Trophoblast cell (in vitro differentiated cells and primary cell): ENCODE measurements around the gene PGBD5.
"Not testable (repeated sequence)": the region's sequence is repeated elsewhere in the genome, so short reads cannot be mapped to it uniquely, and the experiment has no call there.

Experiments used
- DNase-seq, 2 donors: peaks; one replicate each; pipeline ENCODE4 v3.0.0-alpha.2; 2016
- H2AFZ ChIP-seq: 2 replicates; pipeline ENCODE4 v1.6.1; 2013; ENCODE audit warnings: low read length, moderate library complexity, mild to moderate bottlenecking; ENCODE audit not compliant: insufficient read depth, poor library complexity
- H2AK5ac ChIP-seq: 2 replicates; pipeline ENCODE4 v1.6.1; 2013; ENCODE audit warnings: mild to moderate bottlenecking, low read length
- H2BK120ac ChIP-seq: 2 replicates; pipeline ENCODE4 v1.6.1; 2013; ENCODE audit warnings: low read length, mild to moderate bottlenecking, moderate library complexity; ENCODE audit not compliant: insufficient read depth, poor library complexity
- H2BK12ac ChIP-seq: 2 replicates; pipeline ENCODE4 v1.6.1; 2013; ENCODE audit warnings: mild to moderate bottlenecking, low read length, moderate library complexity
- H2BK5ac ChIP-seq: 2 replicates; pipeline ENCODE4 v1.6.1; 2013; ENCODE audit warnings: low read length, low read depth, moderate library complexity, mild to moderate bottlenecking; ENCODE audit not compliant: poor library complexity
- H3K14ac ChIP-seq: 2 replicates; pipeline ENCODE4 v1.6.1; 2013; ENCODE audit warnings: mild to moderate bottlenecking, low read length
- H3K18ac ChIP-seq: 2 replicates; pipeline ENCODE4 v1.6.1; 2013; ENCODE audit warnings: mild to moderate bottlenecking, low read length
- H3K23ac ChIP-seq: 2 replicates; pipeline ENCODE4 v1.6.1; 2013; ENCODE audit warnings: low read length
- H3K27ac ChIP-seq: 2 replicates; pipeline ENCODE4 v1.5.1; 2013; ENCODE audit warnings: low read depth, mild to moderate bottlenecking, inconsistent platforms, low read length, moderate library complexity
- H3K27me3 ChIP-seq: 2 replicates; pipeline ENCODE4 v1.6.1; 2013; ENCODE audit warnings: inconsistent platforms, mild to moderate bottlenecking, low read length, moderate library complexity; ENCODE audit not compliant: insufficient read depth
- H3K36me3 ChIP-seq, 2 experiments: 1 replicate in 1 of 2; 2 replicates in 1 of 2; pipeline ENCODE4 v1.6.1; 2013; ENCODE audit warnings: low read length in 2 of 2, mild to moderate bottlenecking in 2 of 2, moderate library complexity in 1 of 2; ENCODE audit not compliant: insufficient read depth in 2 of 2, control insufficient read depth in 1 of 2
- H3K4ac ChIP-seq: 2 replicates; pipeline ENCODE4 v1.6.1; 2013; ENCODE audit warnings: low read depth, mild to moderate bottlenecking, low read length, moderate library complexity
- H3K4me1 ChIP-seq, 2 experiments: 1 replicate in 1 of 2; 2 replicates in 1 of 2; pipeline ENCODE4 v1.6.1; 2013; ENCODE audit warnings: low read length in 2 of 2, mild to moderate bottlenecking in 2 of 2, moderate library complexity in 1 of 2; ENCODE audit not compliant: insufficient read depth in 2 of 2, control insufficient read depth in 1 of 2
- H3K4me2 ChIP-seq: 2 replicates; pipeline ENCODE4 v1.6.1; 2013; ENCODE audit warnings: inconsistent platforms, mild to moderate bottlenecking, low read length, moderate library complexity
- H3K4me3 ChIP-seq: 2 replicates; pipeline ENCODE4 v1.5.1; 2013; ENCODE audit warnings: mild to moderate bottlenecking, low read depth, low read length, inconsistent platforms
- H3K79me1 ChIP-seq: one replicate; pipeline ENCODE4 v1.6.1; 2013; ENCODE audit warnings: low read length
- H3K79me2 ChIP-seq: 2 replicates; pipeline ENCODE4 v1.6.1; 2013; ENCODE audit warnings: low read length, mild to moderate bottlenecking; ENCODE audit not compliant: control insufficient read depth, insufficient read depth, poor library complexity
- H3K9ac ChIP-seq: 2 replicates; pipeline ENCODE4 v1.6.1; 2013; ENCODE audit warnings: mild to moderate bottlenecking, low read length
- H3K9me3 ChIP-seq: 2 replicates; pipeline ENCODE4 v1.6.1; 2013; ENCODE audit warnings: low read depth, mild to moderate bottlenecking, control low read depth, inconsistent platforms, low read length; ENCODE audit not compliant: insufficient read depth
- H4K12ac ChIP-seq: 2 replicates; pipeline ENCODE4 v1.6.1; 2013; ENCODE audit warnings: low read depth, mild to moderate bottlenecking, low read length, moderate library complexity
- H4K8ac ChIP-seq: 2 replicates; pipeline ENCODE4 v1.6.1; 2013; ENCODE audit warnings: low read depth, mild to moderate bottlenecking, low read length, moderate library complexity
- H4K91ac ChIP-seq: one replicate; pipeline ENCODE4 v1.6.1; 2013; ENCODE audit warnings: low read depth, mild to moderate bottlenecking, low read length, moderate library complexity
- WGBS: extraction: QIAGEN DNeasy Blood & Tissue Kit; methylation state at CpG from one replicate; pipeline ENCODE4 v1.1.7; 2013; ENCODE audit warnings: missing lambda C conversion rate; ENCODE audit not compliant: insufficient read length, insufficient coverage; ENCODE audit errors: extremely low coverage; 5-methylcytosine and 5-hydroxymethylcytosine counted together

PGBD5 gene

GRCh38 chr1:230408971-230409370 is 17.2 kb downstream of the PGBD5 start:
- no peak overlapping the region for H3K4me3 ChIP-seq
- H2AK5ac ChIP-seq, result no peak overlapping the region
- no peak overlapping the region for H3K18ac ChIP-seq
- no peak overlapping the region for H3K23ac ChIP-seq
- no peak overlapping the region for H4K12ac ChIP-seq
- H3K9ac ChIP-seq, result no peak overlapping the region
- no peaks in the 10 kb centered on the region for H3K36me3 ChIP-seq
- H4K8ac ChIP-seq, result no peak overlapping the region
- no peaks in the 10 kb centered on the region for H3K4me1 ChIP-seq
- no peak overlapping the region for H3K27ac ChIP-seq
- no peak overlapping the region for H3K4me2 ChIP-seq
- no peak for DNase-seq
- no peaks in the 10 kb centered on the region for H3K9me3 ChIP-seq
- no peak overlapping the region for H2AFZ ChIP-seq
- no peak overlapping the region for H2BK5ac ChIP-seq
- no peaks in the 10 kb centered on the region for H3K79me1 ChIP-seq
- no CpG with 5 or more reads among the region's 2 CpGs for WGBS
- no peak overlapping the region for H3K14ac ChIP-seq
- H2BK12ac ChIP-seq, result no peak overlapping the region
- H3K27me3 ChIP-seq, result no peaks in the 10 kb centered on the region
- no peak overlapping the region for H3K4ac ChIP-seq
- H4K91ac ChIP-seq, result no peak overlapping the region
- H2BK120ac ChIP-seq, result no peak overlapping the region
- H3K79me2 ChIP-seq, result no peaks in the 10 kb centered on the region

GRCh38 chr1:230407351-230407750 is 18.8 kb downstream of the PGBD5 start:
- no peaks in the 10 kb centered on the region for H3K36me3 ChIP-seq
- H4K8ac ChIP-seq, result no peak overlapping the region
- no CpG with 5 or more reads among the region's 2 CpGs for WGBS

GRCh38 chr1:230406727-230407126 is 19.4 kb downstream of the PGBD5 start:
- not testable (repeated sequence) for H3K9ac ChIP-seq, H4K12ac ChIP-seq, H2BK12ac ChIP-seq, H3K36me3 ChIP-seq, H3K4me1 ChIP-seq, H3K14ac ChIP-seq, H2BK5ac ChIP-seq, H2AK5ac ChIP-seq, H3K9me3 ChIP-seq, H3K79me1 ChIP-seq, H2BK120ac ChIP-seq, H3K4me2 ChIP-seq, H3K4ac ChIP-seq, H3K18ac ChIP-seq, H2AFZ ChIP-seq, H4K91ac ChIP-seq, H3K4me3 ChIP-seq, DNase-seq, H3K23ac ChIP-seq, H3K27ac ChIP-seq, H4K8ac ChIP-seq, H3K27me3 ChIP-seq, H3K79me2 ChIP-seq
- WGBS, result no CpG with 5 or more reads among the region's 11 CpGs

More at GRCh38 chr1:230407351-230407750, 18.8 kb downstream of the PGBD5 start:
- Histone ChIP-seq H3K79me1 (no peaks in the 10 kb centered on the region), H3K9ac (no peak overlapping the region), H3K4me2 (no peak overlapping the region), H2BK12ac (no peak overlapping the region), H3K27ac (no peak overlapping the region), H3K9me3 (no peaks in the 10 kb centered on the region), H4K91ac (no peak overlapping the region), H2AFZ (no peak overlapping the region), H3K27me3 (no peaks in the 10 kb centered on the region), H3K23ac (no peak overlapping the region), H4K12ac (no peak overlapping the region), H2AK5ac (no peak overlapping the region), H2BK5ac (no peak overlapping the region), H3K4me1 (no peaks in the 10 kb centered on the region), H2BK120ac (no peak overlapping the region), H3K4ac (no peak overlapping the region), H3K14ac (no peak overlapping the region), H3K4me3 (no peak overlapping the region), H3K18ac (no peak overlapping the region), H3K79me2 (no peaks in the 10 kb centered on the region)
- DNase-seq, result no peak

GRCh38 chr1:230403442-230403841 is 22.7 kb downstream of the PGBD5 start:
- peaks cover 0 to 2% of the 10 kb centered on the region in 2 experiments for H3K4me1 ChIP-seq
- no peaks in the 10 kb centered on the region for H3K9me3 ChIP-seq

More at GRCh38 chr1:230403442-230403841, 22.7 kb downstream of the PGBD5 start:
- Histone ChIP-seq H3K18ac (no peak overlapping the region), H3K4me2 (no peak overlapping the region), H3K14ac (no peak overlapping the region), H2BK120ac (no peak overlapping the region), H4K12ac (no peak overlapping the region), H4K8ac (no peak overlapping the region), H3K27me3 (no peaks in the 10 kb centered on the region), H2AFZ (no peak overlapping the region), H2AK5ac (no peak overlapping the region), H3K79me2 (no peaks in the 10 kb centered on the region), H4K91ac (no peak overlapping the region), H3K23ac (no peak overlapping the region), H3K79me1 (no peaks in the 10 kb centered on the region), H3K27ac (no peak overlapping the region), H3K4ac (no peak overlapping the region), H3K36me3 (no peaks in the 10 kb centered on the region), H2BK5ac (no peak overlapping the region), H3K9ac (no peak overlapping the region), H3K4me3 (no peak overlapping the region), H2BK12ac (no peak overlapping the region)
- WGBS, result no CpG with 5 or more reads among the region's 7 CpGs
- no peak for DNase-seq
